ENCODE data around the gene PCBP3.
A peak's percentile ranks its signal among the peaks of the same experiment; 100 is the strongest.
"Not testable (repeated sequence)": the region's sequence is repeated elsewhere in the genome, so short reads cannot be mapped to it uniquely, and the experiment has no call there.

The PCBP3 gene

GRCh38 chr21:45957551-45957950 is 314.0 kb downstream of the PCBP3 start:
- no peak for DNase-seq (ENCODE audit: low spot score)
- Histone ChIP-seq H3K27ac (peak overlapping the region; percentile 80 to 89), H3K4me3 (peak overlapping the region; percentile 11)
- TF ChIP-seq, protein P1, sequence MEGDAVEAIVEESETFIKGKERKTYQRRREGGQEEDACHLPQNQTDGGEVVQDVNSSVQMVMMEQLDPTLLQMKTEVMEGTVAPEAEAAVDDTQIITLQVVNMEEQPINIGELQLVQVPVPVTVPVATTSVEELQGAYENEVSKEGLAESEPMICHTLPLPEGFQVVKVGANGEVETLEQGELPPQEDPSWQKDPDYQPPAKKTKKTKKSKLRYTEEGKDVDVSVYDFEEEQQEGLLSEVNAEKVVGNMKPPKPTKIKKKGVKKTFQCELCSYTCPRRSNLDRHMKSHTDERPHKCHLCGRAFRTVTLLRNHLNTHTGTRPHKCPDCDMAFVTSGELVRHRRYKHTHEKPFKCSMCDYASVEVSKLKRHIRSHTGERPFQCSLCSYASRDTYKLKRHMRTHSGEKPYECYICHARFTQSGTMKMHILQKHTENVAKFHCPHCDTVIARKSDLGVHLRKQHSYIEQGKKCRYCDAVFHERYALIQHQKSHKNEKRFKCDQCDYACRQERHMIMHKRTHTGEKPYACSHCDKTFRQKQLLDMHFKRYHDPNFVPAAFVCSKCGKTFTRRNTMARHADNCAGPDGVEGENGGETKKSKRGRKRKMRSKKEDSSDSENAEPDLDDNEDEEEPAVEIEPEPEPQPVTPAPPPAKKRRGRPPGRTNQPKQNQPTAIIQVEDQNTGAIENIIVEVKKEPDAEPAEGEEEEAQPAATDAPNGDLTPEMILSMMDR (IDR thresholded peaks at IDR 0.05), result no peak

DNA sequence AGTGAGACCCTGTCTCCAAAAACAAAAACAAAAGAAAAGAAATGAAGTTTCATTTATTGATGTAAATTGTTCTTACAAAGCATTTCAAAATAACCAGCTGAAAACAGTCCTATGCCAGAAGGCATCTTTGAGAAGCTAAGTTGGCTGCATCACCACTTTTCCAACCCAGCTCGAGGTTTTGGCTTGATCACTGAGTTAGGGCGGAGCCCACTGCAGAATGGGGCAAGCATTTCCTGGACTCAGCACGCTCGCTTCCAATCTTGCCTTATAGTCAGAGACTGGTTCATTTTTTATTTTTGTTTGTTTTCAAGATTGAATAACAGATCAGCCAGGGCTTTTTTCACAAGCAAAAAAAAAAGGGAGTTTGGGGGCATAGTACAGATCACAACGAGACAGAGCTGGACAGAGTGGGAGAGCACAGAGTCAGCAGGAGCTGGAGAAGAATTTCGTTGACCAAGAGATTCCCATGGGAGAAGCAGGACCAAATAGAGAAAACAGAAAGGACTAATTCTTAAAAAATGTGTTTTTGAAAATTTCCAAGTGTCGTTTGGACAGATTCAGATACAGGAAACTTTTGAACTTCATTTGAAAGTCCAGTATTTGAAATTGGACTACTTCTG is 314.6 kb downstream of the PCBP3 start:
- Histone ChIP-seq H3K4me3 (peak overlapping the region; percentile 28), H3K27ac (peak overlapping the region; percentile 80 to 89)
- TF ChIP-seq, protein P1 (IDR thresholded peaks at IDR 0.05), result no peak

DNA sequence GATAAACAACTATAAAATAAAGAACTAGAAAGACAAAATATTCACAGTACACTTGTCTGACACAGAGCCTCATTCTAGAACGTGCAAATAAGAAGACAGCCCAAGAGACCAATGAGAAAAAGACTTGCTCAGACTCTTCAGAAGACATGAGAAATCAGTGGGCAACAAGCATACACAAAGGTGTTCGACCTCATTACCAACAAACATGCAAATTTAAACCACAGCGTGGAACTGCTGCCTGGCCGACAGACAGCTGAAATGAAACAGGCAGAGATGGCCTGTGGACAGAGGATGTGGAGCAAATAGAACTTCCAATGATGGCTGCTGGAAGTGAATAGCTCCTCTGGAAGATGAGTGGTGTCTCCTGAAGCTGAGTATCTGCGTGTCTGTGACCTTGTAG is 315.7 kb downstream of the PCBP3 start:
- Histone ChIP-seq H3K27ac (peak overlapping the region; percentile 80 to 89), H3K4me3 (no peak overlapping the region)
- no peak for DNase-seq (ENCODE audit: low spot score)
- TF ChIP-seq, protein P1 (IDR thresholded peaks at IDR 0.05), result no peak

More for the DNA sequence above, 314.6 kb downstream of the PCBP3 start:
- peak; percentile 86 for DNase-seq (ENCODE audit: low spot score)

- DNase-seq (ENCODE audit: low spot score), result no peak
- peak overlapping the region; percentile 80 to 89 for H3K27ac ChIP-seq
These were observed 316.4 kb downstream of the PCBP3 start for GRCh38 chr21:45959779-45960390.

GRCh38 chr21:45961408-45961807 is 317.9 kb downstream of the PCBP3 start:
- not testable (repeated sequence) for DNase-seq (ENCODE audit: low spot score); H3K4me3 ChIP-seq
- H3K27ac ChIP-seq, result peak overlapping the region in 1 of 2 donors; percentile 5

More at GRCh38 chr21:45959779-45960390, 316.4 kb downstream of the PCBP3 start:
- H3K4me3 ChIP-seq, result no peak overlapping the region
- TF ChIP-seq, protein P1 (IDR thresholded peaks at IDR 0.05), result no peak

DNA sequence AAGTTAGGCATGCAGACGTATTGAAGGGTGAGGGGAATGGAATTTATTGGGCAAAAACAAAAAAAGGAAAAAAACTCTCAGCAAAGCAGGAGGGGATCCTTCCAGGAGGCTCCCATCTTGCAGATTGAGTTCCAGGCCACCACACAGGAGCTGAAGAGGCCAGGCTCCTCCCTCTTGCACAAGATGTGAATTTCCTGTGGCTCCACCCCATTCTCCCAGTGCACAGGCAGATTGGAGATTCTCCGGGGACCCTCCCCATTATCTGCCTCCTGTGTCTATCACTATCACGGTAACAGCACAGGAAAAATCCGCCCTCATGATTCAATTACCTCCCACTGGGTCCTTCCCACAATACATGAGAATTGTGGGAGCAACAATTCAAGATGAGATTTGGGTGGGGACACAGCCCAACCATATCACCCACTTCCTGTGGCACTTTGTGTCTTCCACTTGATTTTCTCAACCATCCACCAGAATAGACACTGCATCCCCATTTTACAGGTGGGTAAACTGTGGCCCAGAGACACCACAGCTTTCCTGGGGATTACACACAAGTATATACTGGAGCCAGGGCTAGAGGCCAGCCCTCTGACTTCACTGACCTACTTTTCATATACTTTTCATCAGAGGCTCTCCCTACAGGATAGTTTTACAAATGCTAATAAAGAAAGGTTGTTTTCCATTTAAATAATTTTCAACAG is 319.2 kb downstream of the PCBP3 start:
- Histone ChIP-seq H3K27ac (peak overlapping the region in 1 of 2 donors; percentile 50), H3K4me3 (no peak overlapping the region)
- TF ChIP-seq, protein P1 (IDR thresholded peaks at IDR 0.05), result no peak
- peak; percentile 69 for DNase-seq (ENCODE audit: low spot score)

GRCh38 chr21:45963232-45963570 is 319.7 kb downstream of the PCBP3 start:
- DNase-seq (ENCODE audit: low spot score), result no peak
- Histone ChIP-seq H3K4me3 (no peak overlapping the region), H3K27ac (no peak overlapping the region)
- TF ChIP-seq, protein P1 (IDR thresholded peaks at IDR 0.05), result no peak
